Islet precursor cell (in vitro differentiated cells): Measurements from ENCODE around the gene GPR61.

Experiments used
- DNase-seq: peaks from one replicate; pipeline ENCODE4 v3.0.0-alpha.2; 2018

Gene GPR61

GRCh38 chr1:109509176-109510134 is 30.2 kb upstream of the GPR61 start, which contains the start of gene AMIGO1:
Gene AMIGO1 (minus strand): TSS chr1:109509727. CDS start chr1:109508912, 815 bp downstream.
- DNase-seq: peak; percentile 75

- DNase-seq: no peak
These were observed 26.5 kb upstream of the GPR61 start for GRCh38 chr1:109513110-109513710.

GRCh38 chr1:109514846-109515245 is 24.8 kb upstream of the GPR61 start:
- no peak for DNase-seq

- DNase-seq: no peak
These were observed 22.8 kb upstream of the GPR61 start for GRCh38 chr1:109516872-109517271.

GRCh38 chr1:109517337-109517736 is 22.3 kb upstream of the GPR61 start:
- DNase-seq: no peak

- DNase-seq: peak; percentile 61
These were observed 18.4 kb upstream of the GPR61 start for GRCh38 chr1:109521002-109521951.

DNA sequence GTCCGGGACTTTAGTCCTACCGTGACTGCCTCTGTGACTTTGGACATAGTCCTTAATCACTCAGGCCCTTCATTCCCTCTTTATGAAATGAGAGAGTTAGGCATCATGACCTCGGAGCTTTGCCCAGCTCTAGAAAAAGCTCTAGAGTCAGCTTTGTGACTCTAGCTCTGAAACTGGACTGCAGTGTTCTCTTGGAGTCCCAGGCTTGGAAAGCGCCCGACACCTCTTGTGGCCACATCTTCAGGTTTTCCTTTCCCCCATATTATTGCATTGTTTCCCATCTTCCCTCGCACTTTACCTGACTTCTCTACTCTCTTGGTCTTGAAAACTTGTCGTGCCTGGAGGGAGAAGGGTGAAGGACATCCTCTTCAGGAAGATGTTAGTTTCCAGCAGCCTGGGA is 17.6 kb upstream of the GPR61 start:
- peak; percentile 40 for DNase-seq

DNA sequence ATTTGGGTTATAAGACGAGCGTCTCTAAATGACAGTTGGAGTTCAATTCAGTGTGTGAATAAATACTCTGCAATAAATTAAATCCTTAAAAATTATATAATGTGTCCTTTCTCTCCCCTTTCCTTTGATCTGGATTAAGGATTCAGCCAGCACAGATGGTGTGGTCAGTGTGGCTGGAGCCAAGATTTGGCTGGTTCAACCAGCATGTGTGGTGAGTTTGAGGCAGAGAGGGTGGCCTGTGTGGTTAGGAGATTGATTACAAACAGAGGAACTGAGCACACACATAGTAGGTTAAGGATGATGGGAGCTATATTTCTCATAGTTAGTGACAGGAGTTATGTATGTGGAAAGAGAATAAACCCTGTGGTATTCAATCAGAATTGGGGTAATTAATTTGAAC is 16.0 kb upstream of the GPR61 start:
- DNase-seq: no peak

DNA sequence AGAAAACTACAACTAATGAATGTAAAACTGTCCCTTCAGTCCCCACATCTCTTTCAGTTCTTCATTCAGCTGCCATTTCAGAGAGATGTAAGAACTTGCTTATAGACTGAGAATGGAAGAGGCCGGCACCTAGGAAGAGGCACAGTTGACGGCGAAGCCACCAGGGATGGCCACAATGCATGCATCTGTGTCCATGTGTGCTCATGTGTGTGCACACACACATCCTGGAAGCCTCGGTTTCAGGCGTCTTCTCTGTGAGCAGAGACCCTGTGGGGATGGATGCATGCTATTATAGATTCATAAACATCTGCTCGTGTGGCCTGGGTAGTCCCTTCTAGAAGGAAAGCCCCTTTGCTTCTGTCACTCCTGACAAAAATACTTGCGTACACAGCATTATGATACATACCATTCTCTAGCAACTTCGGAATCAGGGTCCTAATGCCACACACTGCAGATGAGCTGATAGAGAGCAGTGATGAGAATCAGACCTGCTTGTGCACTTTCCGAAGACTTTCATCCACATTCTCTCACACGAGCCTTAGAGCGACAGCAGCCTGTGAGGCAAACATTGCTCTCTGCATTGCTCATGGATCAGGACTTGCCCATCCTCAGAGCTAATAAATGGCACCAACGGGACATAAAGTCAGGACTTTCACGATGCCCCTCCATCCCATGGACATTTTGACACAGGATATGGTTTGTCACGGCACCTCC is 12.4 kb upstream of the GPR61 start:
- no peak for DNase-seq

DNA sequence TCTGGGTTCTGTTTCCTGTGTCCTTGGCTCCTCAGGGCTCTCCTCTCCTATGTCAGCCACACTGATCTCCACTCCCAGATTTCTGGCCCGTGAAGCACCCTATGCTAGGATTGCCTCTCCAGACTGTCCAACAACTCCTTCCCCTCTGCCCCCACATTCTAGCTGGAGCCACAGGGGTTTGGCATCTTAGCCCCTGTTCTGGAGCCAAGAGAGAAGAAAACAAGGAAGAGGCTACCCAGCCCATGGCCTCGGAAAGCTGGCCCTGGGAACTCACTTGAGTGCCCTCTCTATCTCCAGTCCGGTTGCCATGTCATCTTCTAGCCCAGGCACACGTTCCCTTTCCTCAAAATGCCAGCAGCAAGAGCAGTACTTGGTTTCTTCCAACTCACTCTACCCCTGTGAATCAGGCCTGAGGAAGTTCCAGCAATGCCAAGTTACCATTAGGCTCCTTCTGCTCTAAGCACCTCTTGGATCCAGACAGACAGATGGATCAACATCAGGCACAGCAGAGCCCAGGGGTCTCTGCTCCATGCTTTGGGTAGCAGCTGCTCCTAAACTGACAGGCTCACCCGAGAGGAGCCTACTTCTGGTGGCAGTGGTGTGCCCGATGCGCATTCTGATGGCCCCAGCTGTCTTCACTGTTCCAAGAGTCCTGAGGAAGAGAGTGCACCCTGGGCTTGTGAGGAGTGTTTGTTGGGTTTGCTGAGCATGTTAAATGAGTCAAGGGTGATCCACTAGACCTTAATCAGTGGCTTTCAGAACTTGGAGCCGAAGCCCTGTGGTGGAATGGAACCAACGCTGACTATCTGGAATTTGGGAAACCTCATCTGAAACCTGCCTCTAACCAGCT is 11.6 kb upstream of the GPR61 start:
- peak; percentile 41 for DNase-seq

DNA sequence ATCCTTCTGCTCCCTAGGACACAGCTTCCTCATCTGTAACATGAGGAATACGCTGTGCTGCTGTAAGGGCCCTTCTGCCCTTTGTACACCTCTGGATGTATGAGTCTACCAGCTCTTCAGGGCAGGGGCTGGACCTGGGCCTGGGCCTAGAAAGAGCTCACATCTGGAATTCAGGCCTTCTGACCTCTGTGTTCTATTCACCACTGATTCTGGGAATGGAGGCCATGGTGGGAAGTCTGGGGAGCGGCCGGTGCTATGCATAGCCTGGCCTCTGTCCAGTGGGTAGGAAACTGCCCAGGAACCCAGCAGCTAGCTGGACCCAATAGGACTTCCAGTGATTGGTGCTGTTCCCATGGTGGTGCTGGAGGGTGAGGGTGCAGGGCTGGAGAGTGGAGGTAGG is 11.0 kb upstream of the GPR61 start:
- DNase-seq: peak; percentile 47

DNA sequence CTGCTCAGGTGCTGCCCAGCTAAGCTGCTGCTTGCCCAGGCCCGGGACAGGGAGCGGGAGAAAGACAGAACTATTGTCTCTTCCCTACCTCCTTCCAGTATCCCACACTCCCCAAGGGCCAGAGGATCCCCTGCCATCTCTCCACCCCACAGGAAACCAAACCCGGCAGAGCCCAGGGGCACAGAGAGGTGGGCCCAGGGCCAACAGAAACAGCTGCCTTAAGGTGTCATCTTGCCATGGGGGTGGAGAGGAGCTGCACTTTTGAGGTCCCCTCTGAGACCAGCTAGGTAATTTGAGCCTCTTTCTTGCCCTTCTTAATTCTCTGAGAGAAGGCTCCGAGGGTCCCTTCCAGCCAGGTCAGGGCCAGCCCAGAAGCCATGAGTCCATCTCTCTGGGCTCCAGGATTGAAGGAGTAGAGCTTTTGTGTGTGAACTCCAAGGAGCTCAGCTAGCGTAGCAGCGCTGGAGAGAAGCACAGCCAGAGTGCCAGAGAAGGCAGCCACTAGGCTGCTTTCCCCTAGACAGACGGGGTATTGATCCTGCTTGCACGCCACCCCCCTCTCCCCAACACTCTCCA is 9.7 kb upstream of the GPR61 start:
- DNase-seq: peak; percentile 37

- peak; percentile 38 for DNase-seq
These were observed 9.1 kb upstream of the GPR61 start for GRCh38 chr1:109530457-109531087.

GRCh38 chr1:109531380-109531779 is 8.3 kb upstream of the GPR61 start:
- peak; percentile 41 for DNase-seq

GRCh38 chr1:109531826-109532364 is 7.8 kb upstream of the GPR61 start:
- DNase-seq: no peak

GRCh38 chr1:109532365-109533136 is 7.1 kb upstream of the GPR61 start:
- DNase-seq: peak; percentile 91

GRCh38 chr1:109534307-109534858 is 5.3 kb upstream of the GPR61 start:
- no peak for DNase-seq

- DNase-seq: peak; percentile 56
These were observed 4.2 kb upstream of the GPR61 start for GRCh38 chr1:109535481-109535880.

- DNase-seq: peak; percentile 45
These were observed 3.6 kb upstream of the GPR61 start for GRCh38 chr1:109535971-109536491.
